Measurements from ENCODE around the gene AQP7. TPM values are rescaled to one million over a fixed set of nuclear protein-coding genes. Genes with fewer than 3 reads are reported as not detected.

The AQP7 gene
- polyA plus RNA-seq, 1 donor from 2014 or later: not detected

GRCh38 chr9:33431420-33431819 is 29.1 kb upstream of the AQP7 start:
- Histone ChIP-seq H3K36me3 (ENCODE audit: insufficient read depth, low read length) (no peaks in the 10 kb centered on the region), H3K9me3 (ENCODE audit: low read length) (no peaks in the 10 kb centered on the region), H3K27ac (ENCODE audit: low read length) (no peak overlapping the region), H3K9ac (ENCODE audit: low read length) (no peak overlapping the region), H3K4me3 (ENCODE audit: low read length) (no peak overlapping the region), H3K4me2 (ENCODE audit: low read length) (no peak overlapping the region), H3K9me2 (ENCODE audit: insufficient read depth, low read length) (no peaks in the 10 kb centered on the region), H3F3A (ENCODE audit: insufficient read depth, low read length, poor library complexity, severe bottlenecking) (no peaks in the 10 kb centered on the region), H2AFZ (ENCODE audit: low read depth, low read length) (no peak overlapping the region), H3K79me2 (replicated peaks; ENCODE audit: insufficient read depth, low read length) (no peaks in the 10 kb centered on the region), H4K20me1 (ENCODE audit: insufficient read depth) (no peaks in the 10 kb centered on the region), H3K27me3 (ENCODE audit: insufficient read depth, low read depth, low read length) (no peaks in the 10 kb centered on the region)
- no peak for TF ChIP-seq EZH2 (IDR thresholded peaks at IDR 0.05; ENCODE audit: borderline replicate concordance, insufficient read depth, low read length, poor library complexity, severe bottlenecking)
- TF ChIP-seq SMC3 (conservative IDR thresholded peaks at IDR 0.05; ENCODE audit: poor library complexity): no peak
- TF ChIP-seq REST (IDR thresholded peaks at IDR 0.05; ENCODE audit: borderline replicate concordance): no peak
- TF ChIP-seq CTCF (IDR thresholded peaks at IDR 0.05; ENCODE audit: poor library complexity, severe bottlenecking): no peak
- no peak for TF ChIP-seq MXI1 (conservative IDR thresholded peaks at IDR 0.05; ENCODE audit: poor library complexity, severe bottlenecking)
- TF ChIP-seq TAF1 (IDR thresholded peaks at IDR 0.05; ENCODE audit: low read depth): no peak
- TF ChIP-seq EP300 (conservative IDR thresholded peaks at IDR 0.05; ENCODE audit: poor library complexity, severe bottlenecking): no peak
- no peak for TF ChIP-seq RAD21 (conservative IDR thresholded peaks at IDR 0.05)
- TF ChIP-seq POLR2AphosphoS5 (IDR thresholded peaks at IDR 0.05): no peak

GRCh38 chr9:33430942-33431341 is 28.6 kb upstream of the AQP7 start:
- no peaks in the 10 kb centered on the region for H3F3A ChIP-seq (ENCODE audit: insufficient read depth, low read length, poor library complexity, severe bottlenecking)
- H3K4me3 ChIP-seq (ENCODE audit: low read length): no peak overlapping the region
- no peaks in the 10 kb centered on the region for H3K79me2 ChIP-seq (replicated peaks; ENCODE audit: insufficient read depth, low read length)
- H2AFZ ChIP-seq (ENCODE audit: low read depth, low read length): no peak overlapping the region
- H3K9me3 ChIP-seq (ENCODE audit: low read length): no peaks in the 10 kb centered on the region
- H3K36me3 ChIP-seq (ENCODE audit: insufficient read depth, low read length): no peaks in the 10 kb centered on the region
- no peaks in the 10 kb centered on the region for H3K9me2 ChIP-seq (ENCODE audit: insufficient read depth, low read length)
- H3K27ac ChIP-seq (ENCODE audit: low read length): no peak overlapping the region
- H3K9ac ChIP-seq (ENCODE audit: low read length): no peak overlapping the region
- no peak overlapping the region for H3K4me2 ChIP-seq (ENCODE audit: low read length)
- H4K20me1 ChIP-seq (ENCODE audit: insufficient read depth): no peaks in the 10 kb centered on the region
- TF ChIP-seq REST (IDR thresholded peaks at IDR 0.05; ENCODE audit: borderline replicate concordance) (no peak), TAF1 (IDR thresholded peaks at IDR 0.05; ENCODE audit: low read depth) (no peak), EZH2 (IDR thresholded peaks at IDR 0.05; ENCODE audit: borderline replicate concordance, insufficient read depth, low read length, poor library complexity, severe bottlenecking) (no peak), CTCF (IDR thresholded peaks at IDR 0.05; ENCODE audit: poor library complexity, severe bottlenecking) (no peak), MXI1 (conservative IDR thresholded peaks at IDR 0.05; ENCODE audit: poor library complexity, severe bottlenecking) (no peak), RAD21 (conservative IDR thresholded peaks at IDR 0.05) (no peak), EP300 (conservative IDR thresholded peaks at IDR 0.05; ENCODE audit: poor library complexity, severe bottlenecking) (no peak), POLR2AphosphoS5 (IDR thresholded peaks at IDR 0.05) (no peak), SMC3 (conservative IDR thresholded peaks at IDR 0.05; ENCODE audit: poor library complexity) (no peak)
- no peaks in the 10 kb centered on the region for H3K27me3 ChIP-seq (ENCODE audit: insufficient read depth, low read depth, low read length)

All from neural cell (in vitro differentiated cells).